A549 (cell line): Measurements from ENCODE around the gene ZNF22. TPM values are rescaled to one million over a fixed set of nuclear protein-coding genes. Genes with fewer than 3 reads are reported as not detected.

Experiments used
- ATAC-seq, 2 experiments: fragments of 200-7000 bp in 1 of 2; fragments of >200 bp in 1 of 2; cut with Nextera tagmentation in 1 of 2; cut with Tn5 transposase in 1 of 2; 3 replicates each; pipeline versions ENCODE4 v1.8.0 to v1.9.1; 2018 to 2020; ENCODE audit warnings: mild to moderate bottlenecking in 1 of 2, moderate library complexity in 1 of 2
- CTCF ChIA-PET: fragments of 300-600 bp; sonication (Branson Sonifier 250); formaldehyde crosslinking; extraction: SDS; loops from one replicate; lab custom pipeline; 2021; ENCODE audit warnings: antibody characterized with exemption, inconsistent platforms; lab: Yijun Ruan, JAX
- POLR2A ChIA-PET: fragments of 350-600 bp; formaldehyde crosslinking; extraction: SDS; loops from one replicate; lab custom pipeline; 2021; ENCODE audit warnings: antibody characterized with exemption, inconsistent platforms; lab: Yijun Ruan, JAX
- DNase-seq, 2 experiments: peaks; one replicate each; pipeline versions ENCODE4 v3.0.0 to v3.0.0-alpha.2; 2011 to 2016; ENCODE audit warnings: low read depth in 1 of 2, low spot score in 1 of 2
- FAIRE-seq: peaks from 2 replicates; lab custom pipeline; 2011; peaks lifted over from hg19 to GRCh38; lab: Jason Lieb, UNC
- H3K27ac ChIP-seq, 2 experiments: fragments of >200 bp; sonication (Bioruptor Twin); formaldehyde crosslinking; 3 replicates each; pipeline ENCODE4 v1.5.1; 2016 to 2017
- H3K4me1 ChIP-seq: fragments of >200 bp; sonication (Bioruptor Twin); formaldehyde crosslinking; 3 replicates; pipeline ENCODE4 v1.6.1; 2016
- H3K4me2 ChIP-seq: fragments of >200 bp; sonication (Bioruptor Twin); formaldehyde crosslinking; 3 replicates; pipeline ENCODE4 v1.6.1; 2016
- H3K4me3 ChIP-seq: fragments of >200 bp; sonication (Bioruptor Twin); formaldehyde crosslinking; 3 replicates; pipeline ENCODE4 v1.5.1; 2016
- H3K9me3 ChIP-seq: fragments of >200 bp; sonication (Bioruptor Twin); formaldehyde crosslinking; 3 replicates; pipeline ENCODE4 v1.6.1; 2016
- ATOH8 ChIP-seq: fragments of 250-450 bp; sonication (Bioruptor Pico); IDR thresholded peaks from 2 replicates; pipeline ENCODE4 v1.5.0; 2020; ENCODE audit warnings: low read depth, mild to moderate bottlenecking, moderate library complexity
- CEBPB ChIP-seq, 2 experiments: fragments of >200 bp in 1 of 2; sonication (Bioruptor Twin) in 1 of 2; formaldehyde crosslinking in 1 of 2; IDR thresholded peaks; 2 replicates each; pipeline ENCODE4 v1.6.1; 2012 to 2016
- CHD4 ChIP-seq: fragments of 200-600 bp; sonication (generic); IDR thresholded peaks from 2 replicates; pipeline ENCODE4 v1.6.1; 2016; ENCODE audit warnings: antibody characterized with exemption, mild to moderate bottlenecking, borderline replicate concordance
- CTCF ChIP-seq: fragments of >200 bp; sonication (Bioruptor Twin); formaldehyde crosslinking; IDR thresholded peaks from 3 replicates; pipeline ENCODE4 v1.5.1; 2016
- EHMT2 ChIP-seq: fragments of 200-600 bp; sonication (generic); IDR thresholded peaks from 2 replicates; pipeline ENCODE4 v1.6.1; 2016; ENCODE audit warnings: antibody characterized with exemption, low read depth, mild to moderate bottlenecking, moderate library complexity
- HOXA7 ChIP-seq: fragments of 250-450 bp; sonication (Bioruptor Pico); IDR thresholded peaks from 2 replicates; pipeline ENCODE4 v1.5.0; 2020; ENCODE audit warnings: mild to moderate bottlenecking, moderate library complexity
- RCOR1 ChIP-seq: fragments of 150-350 bp; IDR thresholded peaks from 2 replicates; pipeline ENCODE4 v1.6.1; 2014; ENCODE audit warnings: antibody characterized with exemption, low read length, low read depth
- SMC3 ChIP-seq: fragments of >200 bp; sonication (Bioruptor Twin); formaldehyde crosslinking; IDR thresholded peaks from 3 replicates; pipeline ENCODE4 v1.6.1; 2018; ENCODE audit warnings: inconsistent platforms
- ZC3H11A ChIP-seq: fragments of 450-650 bp; IDR thresholded peaks from 2 replicates; pipeline ENCODE4 v1.6.1; 2014; ENCODE audit warnings: antibody characterized with exemption, mild to moderate bottlenecking
- ZFP36 ChIP-seq: fragments of 450-650 bp; IDR thresholded peaks from 2 replicates; pipeline ENCODE4 v1.6.1; 2014; ENCODE audit warnings: borderline replicate concordance; ENCODE audit not compliant: partially characterized antibody
- ZNF302 ChIP-seq: fragments of 250-450 bp; sonication (Bioruptor Pico); IDR thresholded peaks from 2 replicates; pipeline ENCODE4 v1.9.0; 2021; ENCODE audit warnings: inconsistent platforms, mild to moderate bottlenecking, moderate library complexity
- WGBS: methylation state at CpG from one replicate; pipeline ENCODE4 v1.1.6; 2017; ENCODE audit errors: missing lambda C conversion rate; 5-methylcytosine and 5-hydroxymethylcytosine counted together
- polyA plus RNA-seq, 4 experiments: library from polyadenylated mRNA; depleted of rRNA in 3 of 4; stranded (reverse); fragments of >200 nt; fragmentation: RNase III in 1 of 4; extraction: RNeasy Plus Mini Kit Qiagen cat#74134 plus additional on column Dnase treatment in 1 of 4; gene quantifications; 2 replicates in 3 of 4; 3 replicates in 1 of 4; pipeline ENCODE4 v1.2.3, GENCODE V29; 2011 to 2017
- TF ChIP-seq, protein P1 (sequence below): fragments of 450-650 bp; IDR thresholded peaks from 2 replicates; pipeline ENCODE4 v1.6.1; 2014; ENCODE audit warnings: antibody characterized with exemption
- TF ChIP-seq, protein P2 (sequence below): IDR thresholded peaks from 2 replicates; pipeline ENCODE4 v1.6.1; 2012; ENCODE audit warnings: low read depth, borderline replicate concordance

ZNF22 gene
- polyA plus RNA-seq, 2 of the 4 experiments (the other 2 are of a cell fraction) = 8.5 to 13.0 TPM

- TF ChIP-seq, protein P1, sequence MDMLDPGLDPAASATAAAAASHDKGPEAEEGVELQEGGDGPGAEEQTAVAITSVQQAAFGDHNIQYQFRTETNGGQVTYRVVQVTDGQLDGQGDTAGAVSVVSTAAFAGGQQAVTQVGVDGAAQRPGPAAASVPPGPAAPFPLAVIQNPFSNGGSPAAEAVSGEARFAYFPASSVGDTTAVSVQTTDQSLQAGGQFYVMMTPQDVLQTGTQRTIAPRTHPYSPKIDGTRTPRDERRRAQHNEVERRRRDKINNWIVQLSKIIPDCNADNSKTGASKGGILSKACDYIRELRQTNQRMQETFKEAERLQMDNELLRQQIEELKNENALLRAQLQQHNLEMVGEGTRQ = no peak
- no peak for TF ChIP-seq CHD4
- TF ChIP-seq EHMT2 = no peak
- TF ChIP-seq ATOH8 = no peak
- TF ChIP-seq RCOR1 = no peak
- TF ChIP-seq, all 56 proteins: peak for 0
These were observed 35.0 kb upstream of the ZNF22 start (continued) for GRCh38 chr10:44965651-44966097.

GRCh38 chr10:44966129-44966815 lies 34.5 kb upstream of the ZNF22 start:
- ChIA-PET CTCF (interaction anchor here (0.9 to 5.3 kb wide), 9 partner anchors 8 to 37 kb away, joined by 3 to 29 read pairs (median 4); partner anchors contain the start of gene DEPP1), POLR2A (interaction anchor here (1.9 kb wide), 1 partner anchor 13 kb away, joined by 6 read pairs; the partner anchor contains the start of gene DEPP1)
- FAIRE-seq = no peak
- WGBS = 54% methylated on average over 8 of the region's 8 CpGs
- peak overlapping the region; percentile 6; the same call in 1 of the 3 replicates for H3K4me2 ChIP-seq
- H3K9me3 ChIP-seq = no peaks in the 10 kb centered on the region
- no peak overlapping the region for H3K4me3 ChIP-seq
- no peak for DNase-seq
- TF ChIP-seq ZNF302 (CRISPR knock-in tag) (no peak), CTCF (no peak)
- no peak overlapping the region; a peak in 1 of 6 replicates for H3K27ac ChIP-seq
- no peak for ATAC-seq
- H3K4me1 ChIP-seq = peaks cover 7% of the 10 kb centered on the region; the same call in 2 of the 3 replicates

- no peak for DNase-seq
- ChIA-PET POLR2A (interaction anchor here (1.9 kb wide), 1 partner anchor 12 kb away, joined by 6 read pairs; the partner anchor contains the start of gene DEPP1), CTCF (interaction anchor here (0.9 to 5.3 kb wide), 9 partner anchors 7 to 1295 kb away, joined by 3 to 29 read pairs (median 4); partner anchors contain the start of gene DEPP1)
- FAIRE-seq = no peak
- WGBS = 93% methylated on average over 8 of the region's 8 CpGs
- H3K27ac ChIP-seq = no peak overlapping the region
- H3K4me1 ChIP-seq = peaks cover 7% of the 10 kb centered on the region; the same call in 2 of the 3 replicates
- H3K4me3 ChIP-seq = no peak overlapping the region
- TF ChIP-seq CTCF = 0 out of 3 replicates have a peak, but pooled peaks have one; percentile 6
- TF ChIP-seq, protein P1 = no peak
- no peak for ATAC-seq
- H3K9me3 ChIP-seq = no peaks in the 10 kb centered on the region
- no peak overlapping the region for H3K4me2 ChIP-seq
These were observed 33.8 kb upstream of the ZNF22 start for GRCh38 chr10:44966816-44967509.

GRCh38 chr10:44967616-44968015 lies 33.1 kb upstream of the ZNF22 start:
- Histone ChIP-seq H3K9me3 (no peaks in the 10 kb centered on the region), H3K4me2 (no peak overlapping the region), H3K4me3 (no peak overlapping the region), H3K27ac (no peak overlapping the region), H3K4me1 (peaks cover 7% of the 10 kb centered on the region; the same call in 2 of the 3 replicates)
- TF ChIP-seq CTCF (no peak), CEBPB (IDR thresholded peaks at IDR 0.05) (no peak), ZNF302 (CRISPR knock-in tag) (no peak), HOXA7 (no peak), ZFP36 (no peak), SMC3 (no peak), ZC3H11A (no peak), ATOH8 (no peak), RCOR1 (no peak), EHMT2 (no peak)
- TF ChIP-seq, protein P2, sequence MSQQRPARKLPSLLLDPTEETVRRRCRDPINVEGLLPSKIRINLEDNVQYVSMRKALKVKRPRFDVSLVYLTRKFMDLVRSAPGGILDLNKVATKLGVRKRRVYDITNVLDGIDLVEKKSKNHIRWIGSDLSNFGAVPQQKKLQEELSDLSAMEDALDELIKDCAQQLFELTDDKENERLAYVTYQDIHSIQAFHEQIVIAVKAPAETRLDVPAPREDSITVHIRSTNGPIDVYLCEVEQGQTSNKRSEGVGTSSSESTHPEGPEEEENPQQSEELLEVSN = no peak
- WGBS = 83% methylated on average over 4 of the region's 4 CpGs
- ChIA-PET POLR2A (interaction anchor here (1.9 kb wide), 1 partner anchor 11 kb away, joined by 6 read pairs; the partner anchor contains the start of gene DEPP1), CTCF (interaction anchor here (0.9 to 5.3 kb wide), 5 partner anchors 13 to 1295 kb away, joined by 3 to 29 read pairs (median 4); no protein-coding TSS in a partner anchor)
- no peak for FAIRE-seq
- ATAC-seq = no peak
- no peak for DNase-seq
